Aorta (tissue), 5 donors: ENCODE results near the gene PRSS48. TPM values are rescaled to one million over a fixed set of nuclear protein-coding genes. Genes with fewer than 3 reads are reported as not detected.
A peak's percentile ranks its signal among the peaks of the same experiment; 100 is the strongest.

ENCODE experiments used
- ATAC-seq: fragments of 200-7000 bp; cut with Tn5 transposase; one replicate; pipeline ENCODE4 v1.9.1; 2022; ENCODE audit warnings: moderate library complexity; ENCODE audit not compliant: low FRiP score
- DNase-seq, 2 donors: peaks; one replicate each; pipeline ENCODE4 v3.0.0-alpha.2; 2020
- H3K27ac ChIP-seq, 2 donors: one replicate each; pipeline ENCODE4 v1.5.1; 2013; ENCODE audit warnings: low read length in 2 of 2, mild to moderate bottlenecking in 2 of 2, moderate library complexity in 2 of 2, control low read depth in 1 of 2, inconsistent platforms in 1 of 2, low read depth in 1 of 2
- H3K27me3 ChIP-seq, 2 donors: one replicate each; pipeline ENCODE4 v1.6.1; 2013; ENCODE audit warnings: control low read depth in 1 of 2, low read length in 1 of 2, mild to moderate bottlenecking in 1 of 2, moderate library complexity in 1 of 2; ENCODE audit not compliant: insufficient read depth in 2 of 2, control insufficient read depth in 1 of 2
- H3K36me3 ChIP-seq, 2 donors: one replicate each; pipeline ENCODE4 v1.6.1; 2013; ENCODE audit warnings: control low read depth in 1 of 2, low read length in 1 of 2, mild to moderate bottlenecking in 1 of 2; ENCODE audit not compliant: insufficient read depth in 2 of 2, control insufficient read depth in 1 of 2
- H3K4me1 ChIP-seq, 2 donors: one replicate each; pipeline ENCODE4 v1.6.1; 2013; ENCODE audit warnings: low read length in 2 of 2, control low read depth in 1 of 2, mild to moderate bottlenecking in 1 of 2, moderate library complexity in 1 of 2; ENCODE audit not compliant: insufficient read depth in 2 of 2, control insufficient read depth in 1 of 2
- H3K4me3 ChIP-seq, 2 donors: one replicate each; pipeline ENCODE4 v1.5.1; 2013; ENCODE audit warnings: low read length in 2 of 2, control low read depth in 1 of 2, mild to moderate bottlenecking in 1 of 2
- H3K9me3 ChIP-seq: one replicate; pipeline ENCODE4 v1.6.1; 2013; ENCODE audit warnings: mild to moderate bottlenecking, low read length; ENCODE audit not compliant: control insufficient read depth
- WGBS, 2 donors: extraction: QIAGEN DNeasy Blood & Tissue Kit; methylation state at CpG; one replicate each; pipeline ENCODE4 v1.1.7; 2013; 5-methylcytosine and 5-hydroxymethylcytosine counted together
- intact Hi-C, 2 donors: fragments of 100-400 bp; cut with DNase I; formaldehyde crosslinking; loops; one replicate each; pipeline versions ENCODE4 v1.14.2 to v1.15.0; 2022
- polyA plus RNA-seq, 2 donors: library from polyadenylated mRNA; stranded (reverse); fragments of 200-250 nt; gene quantifications; one replicate each; pipeline ENCODE4 v1.2.3, GENCODE V29; 2013
- total RNA-seq, 2 donors: library from RNA; stranded (reverse); fragmentation: NEBNext Ultra II Directional; extraction: Animal tissue kit (Norgen Biotek cat#: 25700); gene quantifications; one replicate each; pipeline ENCODE4 v1.2.1, GENCODE V29; 2021
- donor health status: healthy with polysubstance abuse.
- donor health status: Bipolar disorder and iron deficiency.
- donor health status: DM: no; HTN: no; CAD: no.
- donor health status: DM: no; HTN: no; CAD: no.
- donor health status: DM: yes; HTN: yes; CAD: no.

The PRSS48 gene
- total and polyA plus RNA-seq, 4 donors: not detected

GRCh38 chr4:151325111-151325948 lies 48.4 kb downstream of the PRSS48 start, which contains the start of gene SH3D19:
Gene SH3D19, minus strand, starts transcription at chr4:151325605. Its CDS starts 253 bp downstream, at chr4:151325352.
- Histone ChIP-seq H3K27me3 (no peaks in the 10 kb centered on the region), H3K4me3 (peak within 1 kb of the TSS; percentile 86 to 88), H3K36me3 (no peaks in the 10 kb centered on the region), H3K4me1 (no peaks in the 10 kb centered on the region), H3K9me3 (no peaks in the 10 kb centered on the region), H3K27ac (peak within 1 kb of the TSS; percentile 62 to 85)
- 1% methylated on average over 66 to 88 of the region's 88 CpGs for WGBS, 2 donors
- DNase-seq (peak; percentile 78 to 90), ATAC-seq (peak; percentile 93)
- intact Hi-C loops: loop anchor here in 1 of 2 donors (5.0 kb wide), 1 partner anchor 98 kb away; no protein-coding TSS in a partner anchor

GRCh38 chr4:151325949-151326246 lies 48.9 kb downstream of the PRSS48 start:
- peak overlapping the region; percentile 9 to 85 for H3K27ac ChIP-seq
- no peaks in the 10 kb centered on the region for H3K36me3 ChIP-seq
- H3K4me3 ChIP-seq: peak overlapping the region; percentile 86 to 88
- intact Hi-C loops: loop anchor here in 1 of 2 donors (5.0 kb wide), 1 partner anchor 99 kb away; no protein-coding TSS in a partner anchor
- no peaks in the 10 kb centered on the region for H3K27me3 ChIP-seq
- ATAC-seq (no peak), DNase-seq (no peak)
- no peaks in the 10 kb centered on the region for H3K9me3 ChIP-seq
- no peaks in the 10 kb centered on the region for H3K4me1 ChIP-seq
- WGBS, 2 donors: 13 to 30% methylated on average over 6 of the region's 6 CpGs

- H3K36me3 ChIP-seq: no peaks in the 10 kb centered on the region
- DNase-seq (no peak), ATAC-seq (no peak)
- no peak overlapping the region for H3K4me3 ChIP-seq
- H3K27ac ChIP-seq: no peak overlapping the region
- H3K27me3 ChIP-seq: no peaks in the 10 kb centered on the region
- no peaks in the 10 kb centered on the region for H3K4me1 ChIP-seq
- WGBS, 2 donors: 83 to 86% methylated on average over 4 of the region's 4 CpGs
- intact Hi-C loops: loop anchor here in 1 of 2 donors (5.0 kb wide), 1 partner anchor 102 kb away; no protein-coding TSS in a partner anchor
- no peaks in the 10 kb centered on the region for H3K9me3 ChIP-seq
These were observed 52.5 kb downstream of the PRSS48 start for GRCh38 chr4:151329217-151330007.

- no peak overlapping the region for H3K27ac ChIP-seq
- 82 to 86% methylated on average over 1 of the region's 1 CpG for WGBS, 2 donors
- no peaks in the 10 kb centered on the region for H3K36me3 ChIP-seq
- ATAC-seq: no peak
- intact Hi-C loops: no loop called here
- no peaks in the 10 kb centered on the region for H3K4me1 ChIP-seq
- no peaks in the 10 kb centered on the region for H3K27me3 ChIP-seq
- no peak overlapping the region for H3K4me3 ChIP-seq
- no peak for DNase-seq
- H3K9me3 ChIP-seq: no peaks in the 10 kb centered on the region
These were observed 54.5 kb downstream of the PRSS48 start for GRCh38 chr4:151331276-151332042.

GRCh38 chr4:151339467-151339866 lies 62.5 kb downstream of the PRSS48 start:
- intact Hi-C loops: no loop called here
- Histone ChIP-seq H3K4me3 (no peak overlapping the region), H3K4me1 (no peaks in the 10 kb centered on the region), H3K9me3 (no peaks in the 10 kb centered on the region), H3K27ac (no peak overlapping the region), H3K27me3 (no peaks in the 10 kb centered on the region), H3K36me3 (no peaks in the 10 kb centered on the region)
- DNase-seq (no peak), ATAC-seq (no peak)
- WGBS, 2 donors: 82 to 88% methylated on average over 2 of the region's 2 CpGs

- 83 to 84% methylated on average over 5 of the region's 5 CpGs for WGBS, 2 donors
- H3K9me3 ChIP-seq: no peaks in the 10 kb centered on the region
- H3K4me1 ChIP-seq: no peaks in the 10 kb centered on the region
- no peak overlapping the region for H3K4me3 ChIP-seq
- no peaks in the 10 kb centered on the region for H3K36me3 ChIP-seq
- intact Hi-C loops: no loop called here
- no peaks in the 10 kb centered on the region for H3K27me3 ChIP-seq
- no peak for DNase-seq
- no peak for ATAC-seq
- no peak overlapping the region for H3K27ac ChIP-seq
These were observed 63.9 kb downstream of the PRSS48 start for GRCh38 chr4:151340751-151341385.
